Measurements from ENCODE around the gene CPEB3.
"Not testable (repeated sequence)": the region's sequence is repeated elsewhere in the genome, so short reads cannot be mapped to it uniquely, and the experiment has no call there.

CPEB3 gene

GRCh38 chr10:92290837-92291615 lies at the start of gene CPEB3, which contains the start of gene MARCHF5:
TSS of gene CPEB3 (minus strand) at chr10:92291078. CDS start at chr10:92240350, 50,728 bp downstream.
TSS of gene MARCHF5 (plus strand) at chr10:92291167. CDS start at chr10:92291495, 328 bp downstream.
- peak; percentile 79 for DNase-seq (ENCODE audit: low read depth)

GRCh38 chr10:92329927-92330326 lies 39.0 kb upstream of the CPEB3 start:
- DNase-seq (ENCODE audit: low read depth), result not testable (repeated sequence)

- no peak for DNase-seq (ENCODE audit: low read depth)
Measured at GRCh38 chr10:92328993-92329392, 38.1 kb upstream of the CPEB3 start.

- no peak for DNase-seq (ENCODE audit: low read depth)
Measured at GRCh38 chr10:92327445-92328433, 36.9 kb upstream of the CPEB3 start.

GRCh38 chr10:92323079-92323478 lies 32.2 kb upstream of the CPEB3 start:
- no peak for DNase-seq (ENCODE audit: low read depth)

GRCh38 chr10:92316610-92317009 lies 25.7 kb upstream of the CPEB3 start:
- no peak for DNase-seq (ENCODE audit: low read depth)

- DNase-seq (ENCODE audit: low read depth), result no peak
Measured at GRCh38 chr10:92313750-92314149, 22.9 kb upstream of the CPEB3 start.

GRCh38 chr10:92309272-92309671 lies 18.4 kb upstream of the CPEB3 start:
- no peak for DNase-seq (ENCODE audit: low read depth)

- no peak for DNase-seq (ENCODE audit: low read depth)
Measured at GRCh38 chr10:92305133-92306072, 14.5 kb upstream of the CPEB3 start.

- DNase-seq (ENCODE audit: low read depth), result no peak
Measured at GRCh38 chr10:92304061-92304460, 13.2 kb upstream of the CPEB3 start.

- DNase-seq (ENCODE audit: low read depth), result no peak
Measured at GRCh38 chr10:92303096-92303495, 12.2 kb upstream of the CPEB3 start.

- no peak for DNase-seq (ENCODE audit: low read depth)
Measured at GRCh38 chr10:92298487-92298886, 7.6 kb upstream of the CPEB3 start.

GRCh38 chr10:92291921-92292845 lies 1.3 kb upstream of the CPEB3 start:
- peak; percentile 6 for DNase-seq (ENCODE audit: low read depth)

GRCh38 chr10:92291616-92291865 lies 663 bp upstream of the CPEB3 start:
- no peak for DNase-seq (ENCODE audit: low read depth)

- peak; percentile 11 for DNase-seq (ENCODE audit: low read depth)
Measured at GRCh38 chr10:92290076-92290836, 622 bp downstream of the CPEB3 start.

- DNase-seq (ENCODE audit: low read depth), result no peak
Measured at GRCh38 chr10:92284112-92284704, 6.7 kb downstream of the CPEB3 start.

- no peak for DNase-seq (ENCODE audit: low read depth)
Measured at GRCh38 chr10:92278996-92279696, 11.7 kb downstream of the CPEB3 start.

GRCh38 chr10:92274071-92274470 lies 16.8 kb downstream of the CPEB3 start:
- no peak for DNase-seq (ENCODE audit: low read depth)

- no peak for DNase-seq (ENCODE audit: low read depth)
Measured at GRCh38 chr10:92268748-92269147, 22.1 kb downstream of the CPEB3 start.
